CD4-positive, alpha-beta T cell treated with Interleukin-17A for 1 hour (primary cell): ENCODE data around the gene PPAT.
"Not testable (repeated sequence)": the region's sequence is repeated elsewhere in the genome, so short reads cannot be mapped to it uniquely, and the experiment has no call there.

Experiments
- DNase-seq: peaks from one replicate; pipeline ENCODE4 v3.0.0-alpha.2; 2020

Gene PPAT

GRCh38 chr4:56435140-56435926 lies at the start of gene PPAT:
TSS of gene PPAT (minus strand) at chr4:56435615. CDS start at chr4:56435477, 138 bp downstream.
- peak; percentile 98 for DNase-seq

- no peak for DNase-seq
Measured at GRCh38 chr4:56480691-56481090, 45.3 kb upstream of the PPAT start.

- no peak for DNase-seq
Measured at GRCh38 chr4:56477192-56477702, 41.8 kb upstream of the PPAT start.

- DNase-seq: no peak
Measured at GRCh38 chr4:56475917-56476316, 40.5 kb upstream of the PPAT start.

GRCh38 chr4:56469489-56470210 lies 34.2 kb upstream of the PPAT start:
- DNase-seq: peak; percentile 5

- DNase-seq: peak; percentile 51
Measured at GRCh38 chr4:56468097-56468422, 32.6 kb upstream of the PPAT start.

GRCh38 chr4:56467284-56468096 lies 32.1 kb upstream of the PPAT start, which contains the start of gene SRP72:
TSS of gene SRP72 (plus strand) at chr4:56467617. CDS start at chr4:56467636, 19 bp downstream.
- peak; percentile 92 for DNase-seq

- DNase-seq: no peak
Measured at GRCh38 chr4:56466910-56467283, 31.5 kb upstream of the PPAT start.

GRCh38 chr4:56466296-56466761 lies 30.9 kb upstream of the PPAT start:
- peak; percentile 14 for DNase-seq

- no peak for DNase-seq
Measured at GRCh38 chr4:56465599-56466295, 30.3 kb upstream of the PPAT start.

GRCh38 chr4:56464581-56464980 lies 29.2 kb upstream of the PPAT start:
- no peak for DNase-seq

- no peak for DNase-seq
Measured at GRCh38 chr4:56463711-56464110, 28.3 kb upstream of the PPAT start.

GRCh38 chr4:56462157-56462556 lies 26.7 kb upstream of the PPAT start:
- no peak for DNase-seq

- DNase-seq: no peak
Measured at GRCh38 chr4:56460085-56460484, 24.7 kb upstream of the PPAT start.

GRCh38 chr4:56450342-56450741 lies 14.9 kb upstream of the PPAT start:
- DNase-seq: no peak

GRCh38 chr4:56449475-56449874 lies 14.1 kb upstream of the PPAT start:
- not testable (repeated sequence) for DNase-seq

GRCh38 chr4:56448301-56448700 lies 12.9 kb upstream of the PPAT start:
- DNase-seq: no peak

GRCh38 chr4:56445699-56446098 lies 10.3 kb upstream of the PPAT start:
- no peak for DNase-seq

GRCh38 chr4:56444719-56445118 lies 9.3 kb upstream of the PPAT start:
- no peak for DNase-seq

- DNase-seq: no peak
Measured at GRCh38 chr4:56440983-56441382, 5.6 kb upstream of the PPAT start.

- no peak for DNase-seq
Measured at GRCh38 chr4:56438766-56439165, 3.4 kb upstream of the PPAT start.

- DNase-seq: peak; percentile 30
Measured at GRCh38 chr4:56434599-56435139, 746 bp downstream of the PPAT start.
